WTC11 (cell line): ENCODE results near the gene MYOCOS. TPM values are rescaled to one million over a fixed set of nuclear protein-coding genes. Genes with fewer than 3 reads are reported as not detected.

Experiments used
- ATAC-seq: fragments of 200-7000 bp; cut with Tn5 transposase; 2 replicates; pipeline ENCODE4 v1.10.0; 2021; ENCODE audit warnings: mild to moderate bottlenecking, moderate library complexity
- CTCF ChIA-PET: fragments of 300-600 bp; sonication (Branson Sonifier 250); formaldehyde crosslinking; loops from one replicate; lab custom pipeline; 2021; ENCODE audit warnings: antibody characterized with exemption; lab: Charles Lee
- POLR2A ChIA-PET: fragments of 350-600 bp; sonication (Branson Sonifier 250); formaldehyde crosslinking; loops from one replicate; lab custom pipeline; 2021; ENCODE audit warnings: antibody characterized with exemption; lab: Charles Lee
- DNase-seq: peaks from one replicate; pipeline ENCODE4 v3.0.0; 2021; ENCODE audit warnings: low spot score
- H3K27ac Mint-ChIP-seq: 2 replicates; pipeline ENCODE4 v1.8.0; 2021; ENCODE audit warnings: mixed read lengths
- H3K27me3 Mint-ChIP-seq: 2 replicates; pipeline ENCODE4 v1.8.0; 2021; ENCODE audit warnings: low read depth, mild to moderate bottlenecking, moderate library complexity, mixed read lengths
- H3K36me3 Mint-ChIP-seq: 2 replicates; pipeline ENCODE4 v1.8.0; 2021; ENCODE audit warnings: mixed read lengths
- H3K4me1 Mint-ChIP-seq: 2 replicates; pipeline ENCODE4 v1.8.0; 2022; ENCODE audit warnings: mixed read lengths
- H3K4me3 Mint-ChIP-seq: 2 replicates; pipeline ENCODE4 v1.8.0; 2021; ENCODE audit warnings: mild to moderate bottlenecking, moderate library complexity, mixed read lengths
- H3K9me3 Mint-ChIP-seq: 2 replicates; pipeline ENCODE4 v1.8.0; 2021; ENCODE audit warnings: mixed read lengths
- ELF4 ChIP-seq: sonication (generic); formaldehyde crosslinking; IDR thresholded peaks from 2 replicates; pipeline ENCODE4 v1.8.1; 2022; ENCODE audit warnings: low read depth, mild to moderate bottlenecking, moderate library complexity, missing genetic modification reagents
- EMX1 ChIP-seq: fragments of 250-450 bp; sonication (Bioruptor Pico); IDR thresholded peaks from 2 replicates; pipeline ENCODE4 v1.8.0; 2021; ENCODE audit warnings: mild to moderate bottlenecking
- FOXK1 ChIP-seq: sonication (generic); formaldehyde crosslinking; IDR thresholded peaks from 2 replicates; pipeline ENCODE4 v1.8.0; 2022; ENCODE audit warnings: mild to moderate bottlenecking, moderate library complexity, missing genetic modification reagents
- NFYB ChIP-seq: sonication (generic); formaldehyde crosslinking; conservative IDR thresholded peaks from 2 replicates; pipeline ENCODE4 v1.8.0; 2022; ENCODE audit warnings: low read depth, missing genetic modification reagents
- NR1H2 ChIP-seq: sonication (generic); formaldehyde crosslinking; IDR thresholded peaks from 2 replicates; pipeline ENCODE4 v1.9.0; 2021; ENCODE audit warnings: mild to moderate bottlenecking, moderate library complexity, missing genetic modification reagents
- SP1 ChIP-seq: sonication (generic); formaldehyde crosslinking; conservative IDR thresholded peaks from 2 replicates; pipeline ENCODE4 v1.8.1; 2022; ENCODE audit warnings: missing genetic modification reagents
- TCF7 ChIP-seq: sonication (generic); formaldehyde crosslinking; IDR thresholded peaks from 2 replicates; pipeline ENCODE4 v1.8.0; 2022; ENCODE audit warnings: mild to moderate bottlenecking, low read depth, missing genetic modification reagents, moderate library complexity
- ZNF121 ChIP-seq: sonication (generic); formaldehyde crosslinking; IDR thresholded peaks from 2 replicates; pipeline ENCODE4 v1.8.0; 2023; ENCODE audit warnings: missing genetic modification reagents
- ZNF138 ChIP-seq: sonication (generic); formaldehyde crosslinking; conservative IDR thresholded peaks from 2 replicates; pipeline ENCODE4 v1.8.1; 2022; ENCODE audit warnings: mild to moderate bottlenecking, moderate library complexity, missing genetic modification reagents
- ZNF263 ChIP-seq: sonication (generic); formaldehyde crosslinking; IDR thresholded peaks from 2 replicates; pipeline ENCODE4 v1.8.1; 2022; ENCODE audit warnings: low read depth, mild to moderate bottlenecking, moderate library complexity, missing genetic modification reagents
- ZNF416 ChIP-seq: fragments of 250-450 bp; sonication (Bioruptor Pico); IDR thresholded peaks from 2 replicates; pipeline ENCODE4 v1.9.0; 2021; ENCODE audit warnings: mild to moderate bottlenecking, inconsistent platforms
- total RNA-seq: library from RNA; stranded (reverse); gene quantifications from 3 replicates; pipeline ENCODE4 v1.2.3, GENCODE V29; 2021
- TF ChIP-seq, protein P1 (sequence below): sonication (generic); formaldehyde crosslinking; IDR thresholded peaks from 2 replicates; pipeline ENCODE4 v1.8.1; 2022; ENCODE audit warnings: missing genetic modification reagents, borderline replicate concordance
- TF ChIP-seq, protein P2 (sequence below): sonication (generic); formaldehyde crosslinking; IDR thresholded peaks from 2 replicates; pipeline ENCODE4 v1.8.1; 2023; ENCODE audit warnings: mild to moderate bottlenecking, missing genetic modification reagents, moderate library complexity
- TF ChIP-seq, protein P3 (sequence below): sonication (generic); formaldehyde crosslinking; IDR thresholded peaks from 2 replicates; pipeline ENCODE4 v1.8.1; 2022; ENCODE audit warnings: mild to moderate bottlenecking, moderate library complexity, missing genetic modification reagents
- TF ChIP-seq, protein P4 (sequence below): sonication (generic); formaldehyde crosslinking; IDR thresholded peaks from 2 replicates; pipeline ENCODE4 v1.8.0; 2023; ENCODE audit warnings: missing genetic modification reagents, mild to moderate bottlenecking, borderline replicate concordance
- TF ChIP-seq, protein P5 (sequence below): sonication (generic); formaldehyde crosslinking; conservative IDR thresholded peaks from 2 replicates; pipeline ENCODE4 v1.8.1; 2023; ENCODE audit warnings: mild to moderate bottlenecking, low read depth, missing genetic modification reagents, moderate library complexity
- TF ChIP-seq, protein P6 (sequence below): fragments of 250-450 bp; sonication (Bioruptor Pico); IDR thresholded peaks from 2 replicates; pipeline ENCODE4 v1.9.0; 2021; ENCODE audit warnings: moderate library complexity, mild to moderate bottlenecking, inconsistent platforms, borderline replicate concordance

The MYOCOS gene
- total RNA-seq, 1 experiment from 2014 or later = not detected

DNA sequence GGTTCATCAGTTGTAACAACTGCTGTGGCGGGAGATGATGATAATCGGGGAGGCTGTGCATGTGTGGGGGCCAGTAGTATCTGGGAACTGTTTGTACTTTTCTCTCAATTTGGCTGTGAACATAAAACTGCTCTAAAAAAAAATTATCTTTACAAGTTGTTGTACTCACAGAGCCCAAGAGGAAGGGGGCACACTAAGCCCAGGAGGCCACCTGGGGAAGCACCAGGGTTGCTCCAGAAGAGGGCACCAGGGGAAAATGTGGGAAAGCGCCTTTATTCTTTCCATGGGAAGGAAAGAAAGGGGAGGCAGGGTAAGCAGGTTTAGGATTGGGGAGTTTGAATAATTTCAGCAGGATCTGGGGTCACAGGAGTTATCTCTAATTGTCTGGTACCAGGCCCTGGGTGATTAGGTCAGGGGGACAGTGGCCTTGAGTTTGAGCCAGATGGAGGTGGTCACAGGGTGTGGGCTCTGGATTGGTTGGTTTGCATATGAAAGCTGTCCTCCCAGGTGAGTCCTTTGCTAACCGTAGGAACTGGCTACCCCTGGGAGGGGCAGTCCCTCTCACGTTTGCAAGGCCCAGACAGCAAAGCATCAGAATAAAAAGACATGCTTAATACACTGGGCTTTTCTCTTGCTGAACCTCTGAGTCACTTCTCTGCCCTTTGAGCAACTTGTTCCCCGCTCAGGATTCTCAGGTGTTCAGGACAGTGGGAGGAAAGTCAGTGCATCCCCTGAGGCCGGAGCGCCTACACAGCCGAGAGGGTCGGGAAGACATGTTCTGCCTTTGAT is 19.2 kb downstream of the MYOCOS start (continued):
- TF ChIP-seq, protein P1, sequence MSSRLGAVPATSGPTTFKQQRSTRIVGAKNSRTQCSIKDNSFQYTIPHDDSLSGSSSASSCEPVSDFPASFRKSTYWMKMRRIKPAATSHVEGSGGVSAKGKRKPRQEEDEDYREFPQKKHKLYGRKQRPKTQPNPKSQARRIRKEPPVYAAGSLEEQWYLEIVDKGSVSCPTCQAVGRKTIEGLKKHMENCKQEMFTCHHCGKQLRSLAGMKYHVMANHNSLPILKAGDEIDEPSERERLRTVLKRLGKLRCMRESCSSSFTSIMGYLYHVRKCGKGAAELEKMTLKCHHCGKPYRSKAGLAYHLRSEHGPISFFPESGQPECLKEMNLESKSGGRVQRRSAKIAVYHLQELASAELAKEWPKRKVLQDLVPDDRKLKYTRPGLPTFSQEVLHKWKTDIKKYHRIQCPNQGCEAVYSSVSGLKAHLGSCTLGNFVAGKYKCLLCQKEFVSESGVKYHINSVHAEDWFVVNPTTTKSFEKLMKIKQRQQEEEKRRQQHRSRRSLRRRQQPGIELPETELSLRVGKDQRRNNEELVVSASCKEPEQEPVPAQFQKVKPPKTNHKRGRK (CRISPR knock-in tag) = no peak
- peak; percentile 31; the same call in 1 of the 2 replicates for TF ChIP-seq SP1 (CRISPR knock-in tag)
- no peak for TF ChIP-seq ELF4 (CRISPR knock-in tag)

DNA sequence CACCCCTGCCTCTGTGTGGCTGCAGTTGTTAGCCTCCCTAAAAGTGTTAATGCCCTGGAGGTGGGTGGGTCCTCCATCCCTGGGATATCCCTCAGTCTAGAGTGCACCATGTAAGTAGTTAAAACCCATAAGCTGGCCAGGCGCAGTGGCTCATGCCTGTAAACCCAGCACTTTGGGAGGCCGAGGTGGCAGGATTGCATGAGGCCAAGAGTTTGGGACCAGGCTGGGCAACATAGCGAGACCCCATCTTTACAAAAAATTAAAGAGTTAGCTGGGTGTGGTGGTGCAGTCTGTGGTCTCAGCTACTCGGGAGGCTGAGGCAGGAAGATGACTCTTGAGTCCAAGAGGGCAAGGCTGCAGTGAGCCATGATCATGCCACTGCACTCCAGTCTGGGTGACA is 20.2 kb downstream of the MYOCOS start:
- Mint-ChIP-seq H3K36me3 (no peaks in the 10 kb centered on the region), H3K9me3 (no peaks in the 10 kb centered on the region), H3K4me3 (no peak overlapping the region), H3K27me3 (no peaks in the 10 kb centered on the region), H3K27ac (peak overlapping the region; percentile 98), H3K4me1 (peaks cover 43% of the 10 kb centered on the region)
- ChIA-PET POLR2A (no interaction called here), CTCF (interaction anchor here (0.7 to 6.9 kb wide), 10 partner anchors 14 to 343 kb away, joined by 3 to 121 read pairs (median 4); partner anchors contain the start of genes MYOCOS and PRRC2C)
- TF ChIP-seq TCF7 (CRISPR knock-in tag) (no peak), ZNF121 (CRISPR knock-in tag) (peak; percentile 98)
- DNase-seq (no peak), ATAC-seq (no peak)

DNA sequence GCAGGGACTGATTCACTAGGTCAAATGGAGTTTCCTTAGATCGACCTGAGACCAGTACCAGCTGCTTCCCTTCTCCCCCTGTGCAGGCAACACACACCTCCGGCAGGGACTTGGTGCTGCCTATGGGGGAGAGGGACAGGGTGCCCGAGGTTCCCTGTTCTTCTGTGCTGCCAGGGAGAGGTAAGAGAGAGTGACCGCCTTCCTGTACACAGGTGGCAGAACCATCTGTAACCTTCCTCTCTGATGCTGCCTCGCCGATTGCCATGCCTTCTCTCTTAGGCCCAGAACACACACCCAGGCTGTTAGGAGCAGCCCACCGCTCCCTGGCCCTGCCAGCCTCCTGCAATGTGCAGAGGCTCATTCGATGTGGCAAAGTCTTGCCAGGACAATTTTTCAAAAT is 21.1 kb downstream of the MYOCOS start:
- Mint-ChIP-seq H3K4me3 (no peak overlapping the region), H3K4me1 (peaks cover 43% of the 10 kb centered on the region), H3K27me3 (no peaks in the 10 kb centered on the region), H3K36me3 (no peaks in the 10 kb centered on the region), H3K27ac (no peak overlapping the region), H3K9me3 (no peaks in the 10 kb centered on the region)
- CTCF ChIA-PET = interaction anchor here (1.8 to 6.9 kb wide), 4 partner anchors 13 to 342 kb away, joined by 4 to 121 read pairs (median 6); partner anchors contain the start of gene PRRC2C
- ATAC-seq (no peak), DNase-seq (no peak)
- POLR2A ChIA-PET = interaction anchor here (0.9 kb wide), 1 partner anchor 138 kb away, joined by 3 read pairs; the partner anchor contains the start of gene METTL13
- TF ChIP-seq ZNF263 (no peak), ZNF138 (CRISPR knock-in tag) (no peak), FOXK1 (CRISPR knock-in tag) (no peak), ZNF416 (CRISPR knock-in tag) (no peak), NFYB (CRISPR knock-in tag) (no peak), NR1H2 (CRISPR knock-in tag) (no peak), EMX1 (CRISPR knock-in tag) (no peak)
- TF ChIP-seq, protein P2, sequence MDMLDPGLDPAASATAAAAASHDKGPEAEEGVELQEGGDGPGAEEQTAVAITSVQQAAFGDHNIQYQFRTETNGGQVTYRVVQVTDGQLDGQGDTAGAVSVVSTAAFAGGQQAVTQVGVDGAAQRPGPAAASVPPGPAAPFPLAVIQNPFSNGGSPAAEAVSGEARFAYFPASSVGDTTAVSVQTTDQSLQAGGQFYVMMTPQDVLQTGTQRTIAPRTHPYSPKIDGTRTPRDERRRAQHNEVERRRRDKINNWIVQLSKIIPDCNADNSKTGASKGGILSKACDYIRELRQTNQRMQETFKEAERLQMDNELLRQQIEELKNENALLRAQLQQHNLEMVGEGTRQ (CRISPR knock-in tag) = no peak
- TF ChIP-seq, protein P3, sequence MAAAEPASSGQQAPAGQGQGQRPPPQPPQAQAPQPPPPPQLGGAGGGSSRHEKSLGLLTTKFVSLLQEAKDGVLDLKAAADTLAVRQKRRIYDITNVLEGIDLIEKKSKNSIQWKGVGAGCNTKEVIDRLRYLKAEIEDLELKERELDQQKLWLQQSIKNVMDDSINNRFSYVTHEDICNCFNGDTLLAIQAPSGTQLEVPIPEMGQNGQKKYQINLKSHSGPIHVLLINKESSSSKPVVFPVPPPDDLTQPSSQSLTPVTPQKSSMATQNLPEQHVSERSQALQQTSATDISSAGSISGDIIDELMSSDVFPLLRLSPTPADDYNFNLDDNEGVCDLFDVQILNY (CRISPR knock-in tag) = no peak
- TF ChIP-seq, protein P4, sequence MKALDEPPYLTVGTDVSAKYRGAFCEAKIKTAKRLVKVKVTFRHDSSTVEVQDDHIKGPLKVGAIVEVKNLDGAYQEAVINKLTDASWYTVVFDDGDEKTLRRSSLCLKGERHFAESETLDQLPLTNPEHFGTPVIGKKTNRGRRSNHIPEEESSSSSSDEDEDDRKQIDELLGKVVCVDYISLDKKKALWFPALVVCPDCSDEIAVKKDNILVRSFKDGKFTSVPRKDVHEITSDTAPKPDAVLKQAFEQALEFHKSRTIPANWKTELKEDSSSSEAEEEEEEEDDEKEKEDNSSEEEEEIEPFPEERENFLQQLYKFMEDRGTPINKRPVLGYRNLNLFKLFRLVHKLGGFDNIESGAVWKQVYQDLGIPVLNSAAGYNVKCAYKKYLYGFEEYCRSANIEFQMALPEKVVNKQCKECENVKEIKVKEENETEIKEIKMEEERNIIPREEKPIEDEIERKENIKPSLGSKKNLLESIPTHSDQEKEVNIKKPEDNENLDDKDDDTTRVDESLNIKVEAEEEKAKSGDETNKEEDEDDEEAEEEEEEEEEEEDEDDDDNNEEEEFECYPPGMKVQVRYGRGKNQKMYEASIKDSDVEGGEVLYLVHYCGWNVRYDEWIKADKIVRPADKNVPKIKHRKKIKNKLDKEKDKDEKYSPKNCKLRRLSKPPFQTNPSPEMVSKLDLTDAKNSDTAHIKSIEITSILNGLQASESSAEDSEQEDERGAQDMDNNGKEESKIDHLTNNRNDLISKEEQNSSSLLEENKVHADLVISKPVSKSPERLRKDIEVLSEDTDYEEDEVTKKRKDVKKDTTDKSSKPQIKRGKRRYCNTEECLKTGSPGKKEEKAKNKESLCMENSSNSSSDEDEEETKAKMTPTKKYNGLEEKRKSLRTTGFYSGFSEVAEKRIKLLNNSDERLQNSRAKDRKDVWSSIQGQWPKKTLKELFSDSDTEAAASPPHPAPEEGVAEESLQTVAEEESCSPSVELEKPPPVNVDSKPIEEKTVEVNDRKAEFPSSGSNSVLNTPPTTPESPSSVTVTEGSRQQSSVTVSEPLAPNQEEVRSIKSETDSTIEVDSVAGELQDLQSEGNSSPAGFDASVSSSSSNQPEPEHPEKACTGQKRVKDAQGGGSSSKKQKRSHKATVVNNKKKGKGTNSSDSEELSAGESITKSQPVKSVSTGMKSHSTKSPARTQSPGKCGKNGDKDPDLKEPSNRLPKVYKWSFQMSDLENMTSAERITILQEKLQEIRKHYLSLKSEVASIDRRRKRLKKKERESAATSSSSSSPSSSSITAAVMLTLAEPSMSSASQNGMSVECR (CRISPR knock-in tag) = no peak
- TF ChIP-seq, protein P5, sequence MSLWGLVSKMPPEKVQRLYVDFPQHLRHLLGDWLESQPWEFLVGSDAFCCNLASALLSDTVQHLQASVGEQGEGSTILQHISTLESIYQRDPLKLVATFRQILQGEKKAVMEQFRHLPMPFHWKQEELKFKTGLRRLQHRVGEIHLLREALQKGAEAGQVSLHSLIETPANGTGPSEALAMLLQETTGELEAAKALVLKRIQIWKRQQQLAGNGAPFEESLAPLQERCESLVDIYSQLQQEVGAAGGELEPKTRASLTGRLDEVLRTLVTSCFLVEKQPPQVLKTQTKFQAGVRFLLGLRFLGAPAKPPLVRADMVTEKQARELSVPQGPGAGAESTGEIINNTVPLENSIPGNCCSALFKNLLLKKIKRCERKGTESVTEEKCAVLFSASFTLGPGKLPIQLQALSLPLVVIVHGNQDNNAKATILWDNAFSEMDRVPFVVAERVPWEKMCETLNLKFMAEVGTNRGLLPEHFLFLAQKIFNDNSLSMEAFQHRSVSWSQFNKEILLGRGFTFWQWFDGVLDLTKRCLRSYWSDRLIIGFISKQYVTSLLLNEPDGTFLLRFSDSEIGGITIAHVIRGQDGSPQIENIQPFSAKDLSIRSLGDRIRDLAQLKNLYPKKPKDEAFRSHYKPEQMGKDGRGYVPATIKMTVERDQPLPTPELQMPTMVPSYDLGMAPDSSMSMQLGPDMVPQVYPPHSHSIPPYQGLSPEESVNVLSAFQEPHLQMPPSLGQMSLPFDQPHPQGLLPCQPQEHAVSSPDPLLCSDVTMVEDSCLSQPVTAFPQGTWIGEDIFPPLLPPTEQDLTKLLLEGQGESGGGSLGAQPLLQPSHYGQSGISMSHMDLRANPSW = no peak
- TF ChIP-seq, protein P6, sequence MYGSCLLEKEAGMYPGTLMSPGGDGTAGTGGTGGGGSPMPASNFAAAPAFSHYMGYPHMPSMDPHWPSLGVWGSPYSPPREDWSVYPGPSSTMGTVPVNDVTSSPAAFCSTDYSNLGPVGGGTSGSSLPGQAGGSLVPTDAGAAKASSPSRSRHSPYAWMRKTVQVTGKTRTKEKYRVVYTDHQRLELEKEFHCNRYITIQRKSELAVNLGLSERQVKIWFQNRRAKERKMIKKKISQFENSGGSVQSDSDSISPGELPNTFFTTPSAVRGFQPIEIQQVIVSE (CRISPR knock-in tag) = no peak
